ENCODE results near the gene PGPEP1. TPM values are rescaled to one million over a fixed set of nuclear protein-coding genes. Genes with fewer than 3 reads are reported as not detected.

The PGPEP1 gene
- polyA plus RNA-seq, 1 of the 3 experiments (the other 2 are of a cell fraction), result 13.8 TPM

DNA sequence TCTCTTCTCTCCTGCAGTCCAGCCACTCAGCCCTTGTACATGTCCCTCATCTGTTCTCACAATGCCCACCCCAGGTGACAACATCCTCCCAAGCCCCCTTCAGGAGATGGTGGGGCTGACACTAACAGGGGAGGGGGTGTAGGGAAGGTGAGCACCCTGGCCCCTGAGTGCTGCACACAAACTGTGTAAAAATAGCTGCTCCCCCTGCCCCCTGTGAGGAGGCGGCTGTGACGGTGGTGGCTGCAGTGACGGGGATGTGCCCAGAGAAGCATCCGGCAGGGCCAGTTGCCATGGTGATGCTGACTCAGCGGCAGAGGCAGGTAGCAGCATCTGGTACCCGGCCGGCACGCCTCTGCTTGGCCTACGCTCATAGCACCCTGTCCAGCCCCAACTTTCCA, 45.9 kb upstream of the PGPEP1 start:
- POLR2A ChIA-PET, result interaction anchor here (0.6 kb wide), 1 partner anchor 13 kb away, joined by 3 read pairs; the partner anchor contains the start of gene JUND
- TF ChIP-seq FOXJ3 (CRISPR knock-in tag; IDR thresholded peaks at IDR 0.05) (peak; percentile 24; the same call in 1 of the 2 replicates), TCF12 (IDR thresholded peaks at IDR 0.05) (no peak)
- peak overlapping the region in 1 of 2 experiments; percentile 62; a peak in 2 of 4 replicates for H3K27ac ChIP-seq (ENCODE audit: low read depth in 2 of 2, low read length in 1 of 2)
- peaks cover 34% of the 10 kb centered on the region for H3F3A ChIP-seq (replicated peaks; ENCODE audit: insufficient read depth)
- WGBS (ENCODE audit: low lambda C conversion rate), result 56% methylated on average over 6 of the region's 9 CpGs
- no peaks in the 10 kb centered on the region for H3K36me3 ChIP-seq (replicated peaks in 1 of 2; ENCODE audit: control insufficient read depth in 1 of 2, insufficient read depth in 2 of 2, low read length in 1 of 2)
- H2AFZ ChIP-seq (ENCODE audit: low read depth), result no peak overlapping the region
- no peaks in the 10 kb centered on the region for H3K9me3 ChIP-seq
- no peaks in the 10 kb centered on the region for H3K9me2 ChIP-seq
- H4K20me1 ChIP-seq (ENCODE audit: insufficient read depth), result no peaks in the 10 kb centered on the region
- H3K9ac ChIP-seq, result no peak overlapping the region
- H3K79me2 ChIP-seq (ENCODE audit: insufficient read depth), result no peaks in the 10 kb centered on the region
- H3K4me2 ChIP-seq, result no peak overlapping the region
- H3K4me1 ChIP-seq (ENCODE audit: control insufficient read depth in 1 of 2, insufficient read depth in 2 of 2, low read depth in 1 of 2, low read length in 1 of 2), result peaks cover 17 to 24% of the 10 kb centered on the region in 2 experiments; a peak in 2 of 4 replicates
- CTCF ChIA-PET, result interaction anchor here (1.0 to 5.1 kb wide), 4 partner anchors 8 to 181 kb away, joined by 3 to 67 read pairs (median 6); partner anchors contain the start of gene JUND
- no peak overlapping the region for H3K4me3 ChIP-seq (ENCODE audit: low read depth in 2 of 2, low read length in 1 of 2)
- H3K27me3 ChIP-seq (ENCODE audit: insufficient read depth), result no peaks in the 10 kb centered on the region
- DNase-seq, result peak; percentile 83

DNA sequence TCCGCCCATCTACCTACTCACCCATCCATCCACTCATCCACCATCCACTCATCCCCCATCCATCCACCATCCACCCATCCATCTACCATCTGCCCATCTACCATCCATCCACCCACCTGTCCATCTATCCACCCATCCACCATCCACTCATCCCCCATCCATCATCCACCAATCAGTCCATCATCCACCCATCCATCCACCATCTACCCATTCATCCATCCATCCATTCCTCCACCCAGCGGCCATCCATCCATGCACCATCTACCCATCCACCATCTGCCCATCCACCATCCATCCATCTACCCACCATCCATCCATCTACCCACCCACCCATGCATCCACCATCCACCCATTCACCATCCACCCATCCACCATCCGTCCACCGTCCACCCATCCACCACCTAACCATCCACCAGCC, 45.4 kb upstream of the PGPEP1 start:
- no peaks in the 10 kb centered on the region for H3K79me2 ChIP-seq (ENCODE audit: insufficient read depth)
- H3K4me1 ChIP-seq (ENCODE audit: control insufficient read depth in 1 of 2, insufficient read depth in 2 of 2, low read depth in 1 of 2, low read length in 1 of 2), result peaks cover 17 to 24% of the 10 kb centered on the region in 2 experiments; a peak in 2 of 4 replicates
- ChIA-PET POLR2A (interaction anchor here (0.6 kb wide), 1 partner anchor 14 kb away, joined by 3 read pairs; the partner anchor contains the start of gene JUND), CTCF (interaction anchor here (1.9 kb wide), 1 partner anchor 23 kb away, joined by 9 read pairs; no protein-coding TSS in a partner anchor)
- 88% methylated on average over 4 of the region's 4 CpGs for WGBS (ENCODE audit: low lambda C conversion rate)
- H3K4me2 ChIP-seq, result no peak overlapping the region
- no peak overlapping the region for H3K9ac ChIP-seq
- H2AFZ ChIP-seq (ENCODE audit: low read depth), result no peak overlapping the region
- H3K27me3 ChIP-seq (ENCODE audit: insufficient read depth), result no peaks in the 10 kb centered on the region
- no peak for DNase-seq
- TF ChIP-seq NFIC (IDR thresholded peaks at IDR 0.05; ENCODE audit: borderline replicate concordance) (no peak), EP300 (IDR thresholded peaks at IDR 0.05; ENCODE audit: borderline replicate concordance in 1 of 2, low read depth in 1 of 2, low read length in 1 of 2) (no peak), RXRA (IDR thresholded peaks at IDR 0.05; ENCODE audit: borderline replicate concordance, low read depth) (no peak), FOSL2 (IDR thresholded peaks at IDR 0.05; ENCODE audit: borderline replicate concordance, low read depth) (no peak), GABPA (IDR thresholded peaks at IDR 0.05; ENCODE audit: low read depth) (no peak), MEF2A (IDR thresholded peaks at IDR 0.05; ENCODE audit: borderline replicate concordance, low read depth) (no peak), RFX5 (IDR thresholded peaks at IDR 0.05; ENCODE audit: low read length) (no peak), TEAD4 (IDR thresholded peaks at IDR 0.05; ENCODE audit: borderline replicate concordance, insufficient read depth) (no peak), RCOR1 (IDR thresholded peaks at IDR 0.05; ENCODE audit: low read length) (no peak), JUND (IDR thresholded peaks at IDR 0.05) (no peak), TCF12 (IDR thresholded peaks at IDR 0.05) (no peak), YY1 (IDR thresholded peaks at IDR 0.05; ENCODE audit: low read depth) (no peak), TAF1 (IDR thresholded peaks at IDR 0.05; ENCODE audit: borderline replicate concordance, low read depth, low read length) (no peak)
- TF ChIP-seq, protein P1, sequence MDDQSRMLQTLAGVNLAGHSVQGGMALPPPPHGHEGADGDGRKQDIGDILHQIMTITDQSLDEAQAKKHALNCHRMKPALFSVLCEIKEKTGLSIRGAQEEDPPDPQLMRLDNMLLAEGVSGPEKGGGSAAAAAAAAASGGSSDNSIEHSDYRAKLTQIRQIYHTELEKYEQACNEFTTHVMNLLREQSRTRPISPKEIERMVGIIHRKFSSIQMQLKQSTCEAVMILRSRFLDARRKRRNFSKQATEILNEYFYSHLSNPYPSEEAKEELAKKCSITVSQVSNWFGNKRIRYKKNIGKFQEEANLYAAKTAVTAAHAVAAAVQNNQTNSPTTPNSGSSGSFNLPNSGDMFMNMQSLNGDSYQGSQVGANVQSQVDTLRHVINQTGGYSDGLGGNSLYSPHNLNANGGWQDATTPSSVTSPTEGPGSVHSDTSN (IDR thresholded peaks at IDR 0.05), result no peak
- TF ChIP-seq, protein P2, sequence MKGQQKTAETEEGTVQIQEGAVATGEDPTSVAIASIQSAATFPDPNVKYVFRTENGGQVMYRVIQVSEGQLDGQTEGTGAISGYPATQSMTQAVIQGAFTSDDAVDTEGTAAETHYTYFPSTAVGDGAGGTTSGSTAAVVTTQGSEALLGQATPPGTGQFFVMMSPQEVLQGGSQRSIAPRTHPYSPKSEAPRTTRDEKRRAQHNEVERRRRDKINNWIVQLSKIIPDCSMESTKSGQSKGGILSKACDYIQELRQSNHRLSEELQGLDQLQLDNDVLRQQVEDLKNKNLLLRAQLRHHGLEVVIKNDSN (IDR thresholded peaks at IDR 0.05; ENCODE audit: borderline replicate concordance, low read depth), result no peak
- TF ChIP-seq, protein P3, sequence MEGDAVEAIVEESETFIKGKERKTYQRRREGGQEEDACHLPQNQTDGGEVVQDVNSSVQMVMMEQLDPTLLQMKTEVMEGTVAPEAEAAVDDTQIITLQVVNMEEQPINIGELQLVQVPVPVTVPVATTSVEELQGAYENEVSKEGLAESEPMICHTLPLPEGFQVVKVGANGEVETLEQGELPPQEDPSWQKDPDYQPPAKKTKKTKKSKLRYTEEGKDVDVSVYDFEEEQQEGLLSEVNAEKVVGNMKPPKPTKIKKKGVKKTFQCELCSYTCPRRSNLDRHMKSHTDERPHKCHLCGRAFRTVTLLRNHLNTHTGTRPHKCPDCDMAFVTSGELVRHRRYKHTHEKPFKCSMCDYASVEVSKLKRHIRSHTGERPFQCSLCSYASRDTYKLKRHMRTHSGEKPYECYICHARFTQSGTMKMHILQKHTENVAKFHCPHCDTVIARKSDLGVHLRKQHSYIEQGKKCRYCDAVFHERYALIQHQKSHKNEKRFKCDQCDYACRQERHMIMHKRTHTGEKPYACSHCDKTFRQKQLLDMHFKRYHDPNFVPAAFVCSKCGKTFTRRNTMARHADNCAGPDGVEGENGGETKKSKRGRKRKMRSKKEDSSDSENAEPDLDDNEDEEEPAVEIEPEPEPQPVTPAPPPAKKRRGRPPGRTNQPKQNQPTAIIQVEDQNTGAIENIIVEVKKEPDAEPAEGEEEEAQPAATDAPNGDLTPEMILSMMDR (IDR thresholded peaks at IDR 0.05), result no peak
- H4K20me1 ChIP-seq (ENCODE audit: insufficient read depth), result no peaks in the 10 kb centered on the region
- peak overlapping the region in 1 of 2 experiments; percentile 11; a peak in 1 of 4 replicates for H3K27ac ChIP-seq (ENCODE audit: low read depth in 2 of 2, low read length in 1 of 2)
- no peaks in the 10 kb centered on the region for H3K9me3 ChIP-seq
- no peaks in the 10 kb centered on the region for H3K36me3 ChIP-seq (replicated peaks in 1 of 2; ENCODE audit: control insufficient read depth in 1 of 2, insufficient read depth in 2 of 2, low read length in 1 of 2)
- H3K4me3 ChIP-seq (ENCODE audit: low read depth in 2 of 2, low read length in 1 of 2), result no peak overlapping the region
- H3F3A ChIP-seq (replicated peaks; ENCODE audit: insufficient read depth), result peaks cover 36% of the 10 kb centered on the region
- H3K9me2 ChIP-seq, result no peaks in the 10 kb centered on the region

Measured in SK-N-SH (cell line).